GM23338 (cell line): Measurements from ENCODE around the gene CCDC194. TPM values are rescaled to one million over a fixed set of nuclear protein-coding genes. Genes with fewer than 3 reads are reported as not detected.

Source experiments
- CREB1 ChIP-seq: fragments of 250-450 bp; sonication (Bioruptor Pico); IDR thresholded peaks from 2 replicates; pipeline ENCODE4 v1.5.0; 2020; ENCODE audit warnings: low read depth, mild to moderate bottlenecking, moderate library complexity
- ETS1 ChIP-seq: IDR thresholded peaks from 2 replicates; pipeline ENCODE4 v1.6.1; 2016; ENCODE audit warnings: antibody characterized with exemption
- EZH2 ChIP-seq: fragments of 200-600 bp; sonication (generic); IDR thresholded peaks from one replicate; pipeline ENCODE4 v1.8.0; 2017; ENCODE audit warnings: antibody characterized with exemption, mild to moderate bottlenecking, low read depth; ENCODE audit not compliant: unreplicated experiment
- EZH2phosphoT487 ChIP-seq: fragments of 200-600 bp; sonication (generic); IDR thresholded peaks from one replicate; pipeline ENCODE4 v1.8.1; 2018; ENCODE audit warnings: antibody characterized with exemption; ENCODE audit not compliant: unreplicated experiment
- JUNB ChIP-seq: IDR thresholded peaks from one replicate; pipeline ENCODE4 v1.6.1; 2016; ENCODE audit warnings: antibody characterized with exemption; ENCODE audit not compliant: unreplicated experiment
- POLR2AphosphoS5 ChIP-seq: IDR thresholded peaks from 2 replicates; pipeline ENCODE4 v1.6.1; 2016; ENCODE audit warnings: antibody characterized with exemption, low read depth
- REST ChIP-seq: IDR thresholded peaks from one replicate; pipeline ENCODE4 v1.6.1; 2018; ENCODE audit warnings: antibody characterized with exemption; ENCODE audit not compliant: unreplicated experiment
- STAT1 ChIP-seq: IDR thresholded peaks from one replicate; pipeline ENCODE4 v1.6.1; 2016; ENCODE audit warnings: antibody characterized with exemption; ENCODE audit not compliant: unreplicated experiment
- ZNF114 ChIP-seq: fragments of 250-450 bp; sonication (Bioruptor Pico); IDR thresholded peaks from 2 replicates; pipeline ENCODE4 v1.5.0; 2020; ENCODE audit warnings: mild to moderate bottlenecking, moderate library complexity
- ZNF331 ChIP-seq: fragments of 250-450 bp; sonication (Bioruptor Pico); IDR thresholded peaks from 2 replicates; pipeline ENCODE4 v1.5.0; 2020; ENCODE audit warnings: low read depth, mild to moderate bottlenecking, moderate library complexity
- polyA plus RNA-seq: library from polyadenylated mRNA; unstranded; fragments of >200 nt; fragmentation: Nextera tagmentation; extraction: Ambion mirVana; gene quantifications from 2 replicates; pipeline ENCODE4 v1.2.1, GENCODE V29; 2016
- total RNA-seq: library from RNA; depleted of rRNA; stranded (reverse); fragments of >200 nt; shearing (Covaris generic); gene quantifications from 2 replicates; pipeline ENCODE4 v1.2.3, GENCODE V29; 2014
- TF ChIP-seq, protein P1 (sequence below), 2 experiments: fragments of 200-600 bp in 1 of 2; sonication (generic) in 1 of 2; conservative IDR thresholded peaks; 2 replicates each; pipeline versions ENCODE4 v1.5.1 to v1.6.1; 2016 to 2017; ENCODE audit warnings: antibody characterized with exemption in 2 of 2, low read depth in 2 of 2, mild to moderate bottlenecking in 2 of 2, moderate library complexity in 1 of 2

CCDC194 gene
- total and polyA plus RNA-seq, 2 experiments from 2014 or later: 0.49 TPM; not detected in 1

DNA sequence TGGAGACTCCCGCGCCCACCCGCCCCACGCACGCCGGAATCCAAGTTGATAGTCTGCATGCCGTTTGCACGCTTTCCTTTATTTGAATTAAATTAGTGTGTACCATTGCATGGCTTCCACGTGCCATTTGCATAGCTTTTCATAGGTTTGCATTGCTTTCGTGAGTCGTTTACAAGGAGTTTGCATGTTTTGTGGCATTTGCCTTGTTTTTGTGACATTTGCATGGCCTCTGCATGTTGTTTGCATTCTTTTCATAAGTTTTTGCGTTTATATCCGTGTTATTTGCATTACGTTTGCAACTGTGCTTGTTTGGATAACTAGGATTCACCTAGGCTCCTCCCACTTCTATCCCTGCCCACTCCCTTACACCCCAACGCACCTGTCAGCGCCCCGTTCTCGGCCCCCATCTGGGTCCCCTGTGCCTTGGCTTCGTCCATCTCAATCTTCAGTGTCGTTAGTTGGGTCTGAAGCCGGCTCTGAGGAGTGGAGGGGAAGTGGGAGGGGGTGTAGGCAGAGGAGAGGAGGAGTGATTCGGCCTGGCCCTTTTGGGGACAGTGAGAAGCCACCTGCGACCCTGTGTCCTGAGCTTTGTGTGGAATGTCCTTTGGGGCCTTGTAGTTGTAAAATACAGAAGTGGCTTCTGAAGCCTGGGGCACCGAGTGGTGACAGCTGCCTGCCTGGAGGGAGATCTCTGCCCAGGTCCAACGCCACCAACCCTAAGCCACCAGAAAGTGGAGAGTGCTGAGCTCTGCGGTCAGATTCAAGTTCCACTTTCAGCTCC, 2.4 kb downstream of the CCDC194 start (continued):
- no peak for TF ChIP-seq ZNF331 (CRISPR knock-in tag)
- TF ChIP-seq ETS1: no peak
- TF ChIP-seq STAT1: no peak
- TF ChIP-seq POLR2AphosphoS5: no peak
- TF ChIP-seq CREB1 (CRISPR knock-in tag): no peak
- TF ChIP-seq EZH2: no peak
- TF ChIP-seq EZH2phosphoT487: no peak
- no peak for TF ChIP-seq ZNF114 (CRISPR knock-in tag)
- TF ChIP-seq, protein P1, sequence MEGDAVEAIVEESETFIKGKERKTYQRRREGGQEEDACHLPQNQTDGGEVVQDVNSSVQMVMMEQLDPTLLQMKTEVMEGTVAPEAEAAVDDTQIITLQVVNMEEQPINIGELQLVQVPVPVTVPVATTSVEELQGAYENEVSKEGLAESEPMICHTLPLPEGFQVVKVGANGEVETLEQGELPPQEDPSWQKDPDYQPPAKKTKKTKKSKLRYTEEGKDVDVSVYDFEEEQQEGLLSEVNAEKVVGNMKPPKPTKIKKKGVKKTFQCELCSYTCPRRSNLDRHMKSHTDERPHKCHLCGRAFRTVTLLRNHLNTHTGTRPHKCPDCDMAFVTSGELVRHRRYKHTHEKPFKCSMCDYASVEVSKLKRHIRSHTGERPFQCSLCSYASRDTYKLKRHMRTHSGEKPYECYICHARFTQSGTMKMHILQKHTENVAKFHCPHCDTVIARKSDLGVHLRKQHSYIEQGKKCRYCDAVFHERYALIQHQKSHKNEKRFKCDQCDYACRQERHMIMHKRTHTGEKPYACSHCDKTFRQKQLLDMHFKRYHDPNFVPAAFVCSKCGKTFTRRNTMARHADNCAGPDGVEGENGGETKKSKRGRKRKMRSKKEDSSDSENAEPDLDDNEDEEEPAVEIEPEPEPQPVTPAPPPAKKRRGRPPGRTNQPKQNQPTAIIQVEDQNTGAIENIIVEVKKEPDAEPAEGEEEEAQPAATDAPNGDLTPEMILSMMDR (conservative IDR thresholded peaks at IDR 0.05; ENCODE audit: low read depth in 2 of 2): no peak
- no peak for TF ChIP-seq REST
- TF ChIP-seq JUNB: no peak
